PC-9 (cell line): ENCODE measurements around the gene NKAIN2. TPM values are rescaled to one million over a fixed set of nuclear protein-coding genes. Genes with fewer than 3 reads are reported as not detected.

Source experiments
- BruUV-seq: library from RNA; stranded (reverse); fragments of 400-500 nt; replicated peaks from 2 replicates; lab custom pipeline; 2021; lab: Mats Ljungman, UMichigan
- CTCF ChIA-PET: fragments of 300-600 bp; sonication (Branson Sonifier 250); formaldehyde crosslinking; loops from one replicate; lab custom pipeline; 2022; ENCODE audit warnings: antibody characterized with exemption; lab: Charles Lee
- POLR2A ChIA-PET: fragments of 300-600 bp; sonication (Branson Sonifier 250); formaldehyde crosslinking; loops from one replicate; lab custom pipeline; 2022; ENCODE audit warnings: antibody characterized with exemption; ENCODE audit not compliant: unreplicated experiment; lab: Charles Lee
- DNase-seq, 2 experiments: peaks; one replicate each; pipeline versions ENCODE4 v3.0.0 to v3.0.0-alpha.2; 2015 to 2022; ENCODE audit warnings: mixed read lengths in 1 of 2
- H2AFZ ChIP-seq: fragments of 200-600 bp; sonication (generic); 2 replicates; pipeline ENCODE4 v1.8.1; 2017; ENCODE audit warnings: antibody characterized with exemption
- H3F3A ChIP-seq: fragments of 200-600 bp; sonication (generic); 2 replicates; pipeline ENCODE4 v1.8.1; 2017; ENCODE audit warnings: antibody characterized with exemption, mild to moderate bottlenecking, low read depth; ENCODE audit not compliant: insufficient read depth
- H3K27ac ChIP-seq: fragments of 200-600 bp; sonication (generic); 2 replicates; pipeline ENCODE4 v1.6.1; 2016; ENCODE audit warnings: mixed run types
- H3K27me3 ChIP-seq: fragments of 200-600 bp; sonication (generic); 2 replicates; pipeline ENCODE4 v1.6.1; 2016; ENCODE audit warnings: low read depth, mixed run types; ENCODE audit not compliant: insufficient read depth
- H3K36me3 ChIP-seq: fragments of 200-600 bp; sonication (generic); 2 replicates; pipeline ENCODE4 v1.6.1; 2016; ENCODE audit warnings: low read depth, mixed run types
- H3K4me1 ChIP-seq: fragments of 200-600 bp; sonication (generic); replicated peaks from 2 replicates; pipeline ENCODE4 v1.6.1; 2016; ENCODE audit warnings: mixed run types; ENCODE audit not compliant: insufficient read depth
- H3K4me2 ChIP-seq: fragments of 200-600 bp; sonication (generic); 2 replicates; pipeline ENCODE4 v1.6.1; 2017; ENCODE audit warnings: mixed run types
- H3K4me3 ChIP-seq: fragments of 200-600 bp; sonication (generic); 2 replicates; pipeline ENCODE4 v1.6.1; 2016; ENCODE audit warnings: mixed run types
- H3K79me2 ChIP-seq: fragments of 200-600 bp; sonication (generic); 2 replicates; pipeline ENCODE4 v1.6.1; 2017; ENCODE audit warnings: low read depth, mixed run types
- H3K9me2 ChIP-seq: fragments of 200-600 bp; sonication (generic); 2 replicates; pipeline ENCODE4 v1.8.1; 2017; ENCODE audit warnings: mild to moderate bottlenecking; ENCODE audit not compliant: insufficient read depth
- H3K9me3 ChIP-seq: fragments of 200-600 bp; sonication (generic); 2 replicates; pipeline ENCODE4 v1.8.1; 2016; ENCODE audit warnings: low read depth; ENCODE audit not compliant: insufficient read depth
- H4K20me1 ChIP-seq: fragments of 200-600 bp; sonication (generic); 2 replicates; pipeline ENCODE4 v1.8.1; 2017; ENCODE audit not compliant: insufficient read depth
- CTCF ChIP-seq: fragments of 200-600 bp; sonication (generic); conservative IDR thresholded peaks from 2 replicates; pipeline ENCODE4 v1.6.1; 2017; ENCODE audit warnings: mixed run types, antibody characterized with exemption, mild to moderate bottlenecking, moderate library complexity
- EZH2 ChIP-seq: fragments of 200-600 bp; sonication (generic); IDR thresholded peaks from 2 replicates; pipeline ENCODE4 v1.8.0; 2017; ENCODE audit warnings: antibody characterized with exemption, low read depth
- intact Hi-C: fragments of 100-400 bp; cut with micrococcal nuclease; formaldehyde crosslinking; loops from one replicate; pipeline ENCODE4 v1.10.0; 2022; ENCODE audit not compliant: unreplicated experiment
- total RNA-seq: library from RNA; stranded (reverse); gene quantifications from 2 replicates; pipeline ENCODE4 v1.2.3, GENCODE V29; 2021

Gene NKAIN2
- total RNA-seq, 1 experiment from 2014 or later: not detected

- no peak overlapping the region for H3K4me2 ChIP-seq
- no peaks in the 10 kb centered on the region for H3K27me3 ChIP-seq
- no peaks in the 10 kb centered on the region for H3K36me3 ChIP-seq
- ChIA-PET POLR2A (no interaction called here), CTCF (no interaction called here)
- H3K27ac ChIP-seq: no peak overlapping the region
- no peaks in the 10 kb centered on the region for H4K20me1 ChIP-seq
- H3K9me2 ChIP-seq: no peaks in the 10 kb centered on the region
- DNase-seq: no peak
- H3K4me3 ChIP-seq: no peak overlapping the region
- H3K4me1 ChIP-seq: no peaks in the 10 kb centered on the region
- no TSS peak for BruUV-seq
- no peak overlapping the region for H2AFZ ChIP-seq
- no peaks in the 10 kb centered on the region for H3F3A ChIP-seq
- no peaks in the 10 kb centered on the region for H3K9me3 ChIP-seq
- intact Hi-C loops: no loop called here
- H3K79me2 ChIP-seq: no peaks in the 10 kb centered on the region
- TF ChIP-seq EZH2 (no peak), CTCF (no peak)
Observed at GRCh38 chr6:123841067-123841896, 37.6 kb downstream of the NKAIN2 start.

- H3K4me1 ChIP-seq: no peaks in the 10 kb centered on the region
- H3K36me3 ChIP-seq: no peaks in the 10 kb centered on the region
- H3F3A ChIP-seq: no peaks in the 10 kb centered on the region
- no peak overlapping the region for H3K4me2 ChIP-seq
- no peak overlapping the region for H3K27ac ChIP-seq
- no peak overlapping the region for H3K4me3 ChIP-seq
- no peaks in the 10 kb centered on the region for H3K27me3 ChIP-seq
- POLR2A ChIA-PET: no interaction called here
- H2AFZ ChIP-seq: no peak overlapping the region
- intact Hi-C loops: no loop called here
- H3K9me2 ChIP-seq: no peaks in the 10 kb centered on the region
- CTCF ChIA-PET: no interaction called here
- H3K79me2 ChIP-seq: no peaks in the 10 kb centered on the region
- BruUV-seq: no TSS peak
- no peaks in the 10 kb centered on the region for H3K9me3 ChIP-seq
- no peak for DNase-seq
- H4K20me1 ChIP-seq: no peaks in the 10 kb centered on the region
- TF ChIP-seq CTCF (no peak), EZH2 (no peak)
Observed at GRCh38 chr6:123844011-123844410, 40.3 kb downstream of the NKAIN2 start.

GRCh38 chr6:123848347-123848746 is 44.7 kb downstream of the NKAIN2 start:
- TF ChIP-seq EZH2: no peak
- no peak for TF ChIP-seq CTCF
- ChIA-PET CTCF (no interaction called here), POLR2A (no interaction called here)
- Histone ChIP-seq H3K4me3 (no peak overlapping the region), H2AFZ (no peak overlapping the region), H3K36me3 (no peaks in the 10 kb centered on the region), H3F3A (no peaks in the 10 kb centered on the region), H3K4me2 (no peak overlapping the region), H3K9me3 (no peaks in the 10 kb centered on the region), H3K4me1 (no peaks in the 10 kb centered on the region), H3K27ac (no peak overlapping the region), H4K20me1 (no peaks in the 10 kb centered on the region), H3K9me2 (no peaks in the 10 kb centered on the region), H3K27me3 (no peaks in the 10 kb centered on the region), H3K79me2 (no peaks in the 10 kb centered on the region)
- intact Hi-C loops: no loop called here
- BruUV-seq: no TSS peak
- DNase-seq: no peak
